ENCODE measurements around the gene LINC00305. TPM values are rescaled to one million over a fixed set of nuclear protein-coding genes. Genes with fewer than 3 reads are reported as not detected.

LINC00305 gene
- total RNA-seq = not detected in 2 replicates

- TF ChIP-seq, protein P1, sequence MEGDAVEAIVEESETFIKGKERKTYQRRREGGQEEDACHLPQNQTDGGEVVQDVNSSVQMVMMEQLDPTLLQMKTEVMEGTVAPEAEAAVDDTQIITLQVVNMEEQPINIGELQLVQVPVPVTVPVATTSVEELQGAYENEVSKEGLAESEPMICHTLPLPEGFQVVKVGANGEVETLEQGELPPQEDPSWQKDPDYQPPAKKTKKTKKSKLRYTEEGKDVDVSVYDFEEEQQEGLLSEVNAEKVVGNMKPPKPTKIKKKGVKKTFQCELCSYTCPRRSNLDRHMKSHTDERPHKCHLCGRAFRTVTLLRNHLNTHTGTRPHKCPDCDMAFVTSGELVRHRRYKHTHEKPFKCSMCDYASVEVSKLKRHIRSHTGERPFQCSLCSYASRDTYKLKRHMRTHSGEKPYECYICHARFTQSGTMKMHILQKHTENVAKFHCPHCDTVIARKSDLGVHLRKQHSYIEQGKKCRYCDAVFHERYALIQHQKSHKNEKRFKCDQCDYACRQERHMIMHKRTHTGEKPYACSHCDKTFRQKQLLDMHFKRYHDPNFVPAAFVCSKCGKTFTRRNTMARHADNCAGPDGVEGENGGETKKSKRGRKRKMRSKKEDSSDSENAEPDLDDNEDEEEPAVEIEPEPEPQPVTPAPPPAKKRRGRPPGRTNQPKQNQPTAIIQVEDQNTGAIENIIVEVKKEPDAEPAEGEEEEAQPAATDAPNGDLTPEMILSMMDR (IDR thresholded peaks at IDR 0.05; ENCODE audit: insufficient read depth, low read length, poor library complexity, severe bottlenecking) = no peak
- Histone ChIP-seq H3K4me3 (ENCODE audit: low read depth, low read length) (no peak within 1 kb of the TSS), H3K36me3 (ENCODE audit: control insufficient read depth, insufficient read depth, low read length) (no peaks in the 10 kb centered on the region), H3K27me3 (ENCODE audit: control insufficient read depth, insufficient read depth, low read length) (no peaks in the 10 kb centered on the region)
- DNase-seq (ENCODE audit: low read depth) = no peak
Measured at GRCh38 chr18:64148988-64149387, at the start of gene LINC00305. TSS of gene LINC00305 (minus strand) at chr18:64149088.

DNA sequence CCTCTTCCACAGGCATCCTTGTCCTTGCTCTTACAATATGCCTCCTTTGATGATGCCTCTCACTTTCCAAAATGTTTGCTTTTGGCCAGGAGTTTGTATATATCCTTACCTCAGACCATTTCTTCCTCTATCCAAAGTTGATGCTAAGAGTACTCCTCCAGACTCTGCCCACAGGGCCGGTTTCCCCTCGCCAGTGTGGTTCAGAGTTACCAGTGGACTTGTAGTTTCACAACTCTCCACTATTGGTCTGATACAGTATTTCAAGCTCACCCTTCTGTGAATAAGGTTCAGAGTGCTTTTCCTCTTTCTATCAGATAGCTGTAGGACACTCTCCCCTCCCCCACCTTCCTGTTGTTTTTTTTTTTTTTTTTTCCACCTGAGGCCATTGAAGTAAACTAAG, 42.2 kb upstream of the LINC00305 start:
- TF ChIP-seq, protein P1 (IDR thresholded peaks at IDR 0.05; ENCODE audit: insufficient read depth, low read length, poor library complexity, severe bottlenecking) = no peak

GRCh38 chr18:64185987-64186386, 37.1 kb upstream of the LINC00305 start:
- H3K4me3 ChIP-seq (ENCODE audit: low read depth, low read length) = no peak overlapping the region
- no peaks in the 10 kb centered on the region for H3K27me3 ChIP-seq (ENCODE audit: control insufficient read depth, insufficient read depth, low read length)
- TF ChIP-seq, protein P1 (IDR thresholded peaks at IDR 0.05; ENCODE audit: insufficient read depth, low read length, poor library complexity, severe bottlenecking) = no peak
- H3K36me3 ChIP-seq (ENCODE audit: control insufficient read depth, insufficient read depth, low read length) = no peaks in the 10 kb centered on the region
- no peak for DNase-seq (ENCODE audit: low read depth)

More for the DNA sequence above, 42.2 kb upstream of the LINC00305 start:
- no peaks in the 10 kb centered on the region for H3K36me3 ChIP-seq (ENCODE audit: control insufficient read depth, insufficient read depth, low read length)
- H3K4me3 ChIP-seq (ENCODE audit: low read depth, low read length) = no peak overlapping the region
- no peaks in the 10 kb centered on the region for H3K27me3 ChIP-seq (ENCODE audit: control insufficient read depth, insufficient read depth, low read length)
- DNase-seq (ENCODE audit: low read depth) = no peak

GRCh38 chr18:64183665-64184064, 34.8 kb upstream of the LINC00305 start:
- Histone ChIP-seq H3K4me3 (ENCODE audit: low read depth, low read length) (no peak overlapping the region), H3K27me3 (ENCODE audit: control insufficient read depth, insufficient read depth, low read length) (no peaks in the 10 kb centered on the region), H3K36me3 (ENCODE audit: control insufficient read depth, insufficient read depth, low read length) (no peaks in the 10 kb centered on the region)
- DNase-seq (ENCODE audit: low read depth) = no peak
- TF ChIP-seq, protein P1 (IDR thresholded peaks at IDR 0.05; ENCODE audit: insufficient read depth, low read length, poor library complexity, severe bottlenecking) = no peak

GRCh38 chr18:64180617-64181016, 31.7 kb upstream of the LINC00305 start:
- H3K27me3 ChIP-seq (ENCODE audit: control insufficient read depth, insufficient read depth, low read length) = no peaks in the 10 kb centered on the region
- TF ChIP-seq, protein P1 (IDR thresholded peaks at IDR 0.05; ENCODE audit: insufficient read depth, low read length, poor library complexity, severe bottlenecking) = no peak
- no peak overlapping the region for H3K4me3 ChIP-seq (ENCODE audit: low read depth, low read length)
- DNase-seq (ENCODE audit: low read depth) = no peak
- H3K36me3 ChIP-seq (ENCODE audit: control insufficient read depth, insufficient read depth, low read length) = no peaks in the 10 kb centered on the region

GRCh38 chr18:64180171-64180570, 31.3 kb upstream of the LINC00305 start:
- no peak for DNase-seq (ENCODE audit: low read depth)
- TF ChIP-seq, protein P1 (IDR thresholded peaks at IDR 0.05; ENCODE audit: insufficient read depth, low read length, poor library complexity, severe bottlenecking) = no peak

More at GRCh38 chr18:64180171-64180570, 31.3 kb upstream of the LINC00305 start:
- no peaks in the 10 kb centered on the region for H3K27me3 ChIP-seq (ENCODE audit: control insufficient read depth, insufficient read depth, low read length)
- no peak overlapping the region for H3K4me3 ChIP-seq (ENCODE audit: low read depth, low read length)
- no peaks in the 10 kb centered on the region for H3K36me3 ChIP-seq (ENCODE audit: control insufficient read depth, insufficient read depth, low read length)

Measured in kidney epithelial cell (primary cell).